HG02678 (cell line): ENCODE measurements around the gene BCL11A.

ENCODE experiments used
- ATAC-seq: cut with Tn5 transposase; IDR thresholded peaks from one replicate; pipeline ENCODE4 v1.9.1; 2021; ENCODE audit warnings: mild to moderate bottlenecking, moderate library complexity; ENCODE audit not compliant: unreplicated experiment

The BCL11A gene

GRCh38 chr2:60548311-60548710 is 5.1 kb downstream of the BCL11A start:
- no peak for ATAC-seq

GRCh38 chr2:60547841-60548240 is 5.6 kb downstream of the BCL11A start:
- no peak for ATAC-seq

GRCh38 chr2:60546756-60547420 is 6.6 kb downstream of the BCL11A start:
- ATAC-seq: no peak

- ATAC-seq: peak; percentile 55
Observed at GRCh38 chr2:60544954-60545560, 8.4 kb downstream of the BCL11A start.

- ATAC-seq: no peak
Observed at GRCh38 chr2:60544062-60544461, 9.4 kb downstream of the BCL11A start.

GRCh38 chr2:60541056-60541651 is 12.3 kb downstream of the BCL11A start:
- no peak for ATAC-seq

- ATAC-seq: no peak
Observed at GRCh38 chr2:60540074-60540473, 13.4 kb downstream of the BCL11A start.

- no peak for ATAC-seq
Observed at GRCh38 chr2:60539140-60539539, 14.3 kb downstream of the BCL11A start.

GRCh38 chr2:60538101-60538500 is 15.4 kb downstream of the BCL11A start:
- ATAC-seq: no peak

GRCh38 chr2:60536746-60537145 is 16.7 kb downstream of the BCL11A start:
- no peak for ATAC-seq

- ATAC-seq: peak; percentile 89
Observed at GRCh38 chr2:60535685-60536312, 17.7 kb downstream of the BCL11A start.

- ATAC-seq: no peak
Observed at GRCh38 chr2:60534892-60535684, 18.4 kb downstream of the BCL11A start.

GRCh38 chr2:60534052-60534685 is 19.3 kb downstream of the BCL11A start:
- ATAC-seq: no peak

GRCh38 chr2:60533101-60534051 is 20.1 kb downstream of the BCL11A start:
- ATAC-seq: no peak

GRCh38 chr2:60532421-60532820 is 21.0 kb downstream of the BCL11A start:
- no peak for ATAC-seq

GRCh38 chr2:60531701-60532133 is 21.7 kb downstream of the BCL11A start:
- no peak for ATAC-seq

- peak; percentile 74 for ATAC-seq
Observed at GRCh38 chr2:60530660-60531281, 22.7 kb downstream of the BCL11A start.

- ATAC-seq: no peak
Observed at GRCh38 chr2:60529785-60530627, 23.4 kb downstream of the BCL11A start.
